Aortic smooth muscle cell (primary cell): ENCODE results near the gene MARF1. TPM values are rescaled to one million over a fixed set of nuclear protein-coding genes. Genes with fewer than 3 reads are reported as not detected.

Experiments
- total RNA-seq: library from RNA; depleted of rRNA; stranded (reverse); fragments of >200 nt; gene quantifications from 2 replicates; pipeline ENCODE4 v1.2.3, GENCODE V29; 2014

MARF1 gene
- total RNA-seq = 10.3 and 15.2 TPM in 2 replicates

GRCh38 chr16:15643048-15643945 lies at the start of gene MARF1:
MARF1 (minus strand) TSS chr16:15643154; CDS start chr16:15639233, 3,921 bp downstream.

GRCh38 chr16:15650019-15650697 lies 7.2 kb upstream of the MARF1 start, which contains the start of gene NDE1:
NDE1 (plus strand) TSS chr16:15650245; CDS start chr16:15664779, 14,534 bp downstream.

Other genes with a start within 250 kb of the MARF1 start
- gene MPV17L, start 247.4 kb downstream of the MARF1 start, total RNA-seq = 0.44 and 0.53 TPM in 2 replicates
- gene BMERB1, start 208.6 kb downstream of the MARF1 start, total RNA-seq = 41.8 and 55.6 TPM in 2 replicates
- gene NDE1, start 7.1 kb upstream of the MARF1 start, total RNA-seq = 26.8 and 33.6 TPM in 2 replicates
- 0.13 and 0.44 TPM in 2 replicates for gene MYH11, start 213.9 kb upstream of the MARF1 start, total RNA-seq
- gene CEP20, start 245.4 kb upstream of the MARF1 start, total RNA-seq = 29.1 and 29.3 TPM in 2 replicates